ENCODE results near the gene INPPL1.

DNA sequence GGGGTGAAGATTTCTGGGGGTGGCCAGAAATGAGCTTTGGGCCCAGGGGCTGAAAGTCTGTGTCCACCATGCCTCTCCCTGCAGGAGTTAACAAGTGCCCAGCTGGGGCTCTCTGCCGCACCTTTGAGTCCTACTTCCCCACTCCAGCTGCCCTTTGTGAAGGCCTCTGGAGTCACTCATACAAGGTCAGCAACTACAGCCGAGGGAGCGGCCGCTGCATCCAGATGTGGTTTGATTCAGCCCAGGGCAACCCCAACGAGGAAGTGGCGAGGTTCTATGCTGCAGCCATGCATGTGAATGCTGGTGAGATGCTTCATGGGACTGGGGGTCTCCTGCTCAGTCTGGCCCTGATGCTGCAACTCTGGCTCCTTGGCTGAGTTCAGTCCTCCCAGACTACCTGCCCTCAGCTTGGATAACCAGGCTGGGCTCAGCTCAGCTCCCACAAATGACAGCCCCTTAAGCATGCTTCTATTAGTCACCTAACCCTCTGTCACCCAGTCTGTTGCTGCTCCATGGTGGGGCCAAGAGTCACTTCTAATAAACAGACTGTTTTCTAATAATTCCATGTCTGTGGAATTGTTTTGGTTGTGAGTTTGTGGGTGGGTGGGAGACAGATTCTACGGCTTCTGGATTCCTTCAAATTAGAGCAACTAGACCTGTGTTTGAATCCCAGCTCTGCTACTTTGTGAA is 3.0 kb upstream of the INPPL1 start:
- TF ChIP-seq, protein P1, sequence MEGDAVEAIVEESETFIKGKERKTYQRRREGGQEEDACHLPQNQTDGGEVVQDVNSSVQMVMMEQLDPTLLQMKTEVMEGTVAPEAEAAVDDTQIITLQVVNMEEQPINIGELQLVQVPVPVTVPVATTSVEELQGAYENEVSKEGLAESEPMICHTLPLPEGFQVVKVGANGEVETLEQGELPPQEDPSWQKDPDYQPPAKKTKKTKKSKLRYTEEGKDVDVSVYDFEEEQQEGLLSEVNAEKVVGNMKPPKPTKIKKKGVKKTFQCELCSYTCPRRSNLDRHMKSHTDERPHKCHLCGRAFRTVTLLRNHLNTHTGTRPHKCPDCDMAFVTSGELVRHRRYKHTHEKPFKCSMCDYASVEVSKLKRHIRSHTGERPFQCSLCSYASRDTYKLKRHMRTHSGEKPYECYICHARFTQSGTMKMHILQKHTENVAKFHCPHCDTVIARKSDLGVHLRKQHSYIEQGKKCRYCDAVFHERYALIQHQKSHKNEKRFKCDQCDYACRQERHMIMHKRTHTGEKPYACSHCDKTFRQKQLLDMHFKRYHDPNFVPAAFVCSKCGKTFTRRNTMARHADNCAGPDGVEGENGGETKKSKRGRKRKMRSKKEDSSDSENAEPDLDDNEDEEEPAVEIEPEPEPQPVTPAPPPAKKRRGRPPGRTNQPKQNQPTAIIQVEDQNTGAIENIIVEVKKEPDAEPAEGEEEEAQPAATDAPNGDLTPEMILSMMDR (IDR thresholded peaks at IDR 0.05; ENCODE audit: insufficient read depth, low read length) = no peak
- TF ChIP-seq POLR2AphosphoS5 (IDR thresholded peaks at IDR 0.05; ENCODE audit: low read depth) = no peak
- TF ChIP-seq, protein P2, sequence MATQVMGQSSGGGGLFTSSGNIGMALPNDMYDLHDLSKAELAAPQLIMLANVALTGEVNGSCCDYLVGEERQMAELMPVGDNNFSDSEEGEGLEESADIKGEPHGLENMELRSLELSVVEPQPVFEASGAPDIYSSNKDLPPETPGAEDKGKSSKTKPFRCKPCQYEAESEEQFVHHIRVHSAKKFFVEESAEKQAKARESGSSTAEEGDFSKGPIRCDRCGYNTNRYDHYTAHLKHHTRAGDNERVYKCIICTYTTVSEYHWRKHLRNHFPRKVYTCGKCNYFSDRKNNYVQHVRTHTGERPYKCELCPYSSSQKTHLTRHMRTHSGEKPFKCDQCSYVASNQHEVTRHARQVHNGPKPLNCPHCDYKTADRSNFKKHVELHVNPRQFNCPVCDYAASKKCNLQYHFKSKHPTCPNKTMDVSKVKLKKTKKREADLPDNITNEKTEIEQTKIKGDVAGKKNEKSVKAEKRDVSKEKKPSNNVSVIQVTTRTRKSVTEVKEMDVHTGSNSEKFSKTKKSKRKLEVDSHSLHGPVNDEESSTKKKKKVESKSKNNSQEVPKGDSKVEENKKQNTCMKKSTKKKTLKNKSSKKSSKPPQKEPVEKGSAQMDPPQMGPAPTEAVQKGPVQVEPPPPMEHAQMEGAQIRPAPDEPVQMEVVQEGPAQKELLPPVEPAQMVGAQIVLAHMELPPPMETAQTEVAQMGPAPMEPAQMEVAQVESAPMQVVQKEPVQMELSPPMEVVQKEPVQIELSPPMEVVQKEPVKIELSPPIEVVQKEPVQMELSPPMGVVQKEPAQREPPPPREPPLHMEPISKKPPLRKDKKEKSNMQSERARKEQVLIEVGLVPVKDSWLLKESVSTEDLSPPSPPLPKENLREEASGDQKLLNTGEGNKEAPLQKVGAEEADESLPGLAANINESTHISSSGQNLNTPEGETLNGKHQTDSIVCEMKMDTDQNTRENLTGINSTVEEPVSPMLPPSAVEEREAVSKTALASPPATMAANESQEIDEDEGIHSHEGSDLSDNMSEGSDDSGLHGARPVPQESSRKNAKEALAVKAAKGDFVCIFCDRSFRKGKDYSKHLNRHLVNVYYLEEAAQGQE (IDR thresholded peaks at IDR 0.05; ENCODE audit: insufficient replicate concordance, low read depth) = no peak
- TF ChIP-seq GABPA (IDR thresholded peaks at IDR 0.05; ENCODE audit: low read depth) = no peak
